Measurements from ENCODE around the gene USP15. TPM values are rescaled to one million over a fixed set of nuclear protein-coding genes. Genes with fewer than 3 reads are reported as not detected.

Gene USP15
- total RNA-seq, 1 experiment from 2014 or later, result 35.3 TPM

- no peak for DNase-seq
- Histone ChIP-seq H3K79me1 (ENCODE audit: insufficient read depth, low read depth, low read length, poor library complexity, severe bottlenecking) (no peaks in the 10 kb centered on the region), H3K9me3 (ENCODE audit: control insufficient read depth, low read depth, low read length) (no peaks in the 10 kb centered on the region), H3K27ac (ENCODE audit: insufficient read length, low read depth, low read length) (no peak overlapping the region), H3K14ac (ENCODE audit: insufficient read depth, low read length) (no peak overlapping the region), H3K27me3 (ENCODE audit: insufficient read depth, low read length) (no peaks in the 10 kb centered on the region), H2AK5ac (ENCODE audit: insufficient read length, low read length) (no peak overlapping the region), H3K4me1 (ENCODE audit: insufficient read depth, low read length) (no peaks in the 10 kb centered on the region), H2BK120ac (ENCODE audit: low read depth, low read length, poor library complexity, severe bottlenecking) (no peak overlapping the region), H3K23me2 (ENCODE audit: insufficient read length, low read depth, low read length, poor library complexity, severe bottlenecking) (no peaks in the 10 kb centered on the region), H3K56ac (ENCODE audit: insufficient read length, low read depth, low read length) (no peak overlapping the region), H4K20me1 (ENCODE audit: control insufficient read depth, insufficient read depth, insufficient read length) (no peaks in the 10 kb centered on the region), H2AFZ (ENCODE audit: low read length) (no peak overlapping the region), H2BK15ac (ENCODE audit: low read depth, low read length) (no peak overlapping the region), H3K79me2 (ENCODE audit: insufficient read depth, low read length) (no peaks in the 10 kb centered on the region), H3K4ac (ENCODE audit: low read depth, low read length) (no peak overlapping the region), H3K18ac (ENCODE audit: insufficient read length, low read depth, low read length) (no peak overlapping the region), H4K5ac (ENCODE audit: insufficient read length, low read depth, low read length) (no peak overlapping the region), H3K4me2 (ENCODE audit: insufficient read depth, insufficient read length, low read length) (no peak overlapping the region), H2BK12ac (ENCODE audit: insufficient read length, low read depth, low read length) (no peak overlapping the region), H4K8ac (replicated peaks; ENCODE audit: insufficient read length, low read depth, low read length) (no peak overlapping the region), H3T11ph (ENCODE audit: low read length) (no peak overlapping the region), H3K9ac (ENCODE audit: extremely low read depth, insufficient read length, low read length) (no peak overlapping the region), H2BK20ac (ENCODE audit: low read depth, low read length, poor library complexity, severe bottlenecking) (no peak overlapping the region), H3K23ac (ENCODE audit: insufficient read length, low read depth, low read length) (no peak overlapping the region), H2BK5ac (ENCODE audit: insufficient read length, low read length) (no peak overlapping the region), H4K91ac (ENCODE audit: insufficient read length, low read depth, low read length) (no peak overlapping the region)
- H3K27me3 Mint-ChIP-seq (ENCODE audit: low read depth), result no peaks in the 10 kb centered on the region
- WGBS (ENCODE audit: extremely low coverage, insufficient read length, low lambda C conversion rate), result no CpG with 5 or more reads among the region's 3 CpGs
- 0 out of 7 replicates have a peak overlapping the region, but pooled peaks of 1 of the 3 experiments have one; percentile 20 for H3K27ac Mint-ChIP-seq
- no peaks in the 10 kb centered on the region for H3K4me1 Mint-ChIP-seq
- no peak for TF ChIP-seq CTCF (conservative IDR thresholded peaks at IDR 0.05)
- peaks cover 8% of the 10 kb centered on the region in 2 experiments for H3K9me3 Mint-ChIP-seq
- no peak overlapping the region for H3K4me3 Mint-ChIP-seq
- H3K36me3 Mint-ChIP-seq (ENCODE audit: insufficient read depth in 1 of 3, low read depth in 3 of 3), result peaks cover 22 to 27% (median 25%) of the 10 kb centered on the region in 3 experiments
These were observed 48.0 kb downstream of the USP15 start for GRCh38 chr12:62308201-62308600.
